Testis (tissue), 3 donors: ENCODE results near the gene LPAR2. TPM values are rescaled to one million over a fixed set of nuclear protein-coding genes. Genes with fewer than 3 reads are reported as not detected.

Experiments
- DNase-seq: peaks from one replicate; pipeline ENCODE4 v3.0.0-alpha.2; 2019
- H3K27ac ChIP-seq, 2 donors: fragments of 200-600 bp; sonication (generic); one replicate each; pipeline ENCODE4 v1.5.1; 2019
- H3K27me3 ChIP-seq: fragments of 200-600 bp; sonication (generic); one replicate; pipeline ENCODE4 v1.5.1; 2019
- H3K36me3 ChIP-seq: fragments of 200-600 bp; sonication (generic); one replicate; pipeline ENCODE4 v1.5.1; 2017; ENCODE audit warnings: low read depth; ENCODE audit errors: missing control alignments
- H3K4me1 ChIP-seq: fragments of 200-600 bp; sonication (generic); one replicate; pipeline ENCODE4 v1.5.1; 2019
- H3K4me3 ChIP-seq, 2 donors: fragments of 200-600 bp; sonication (generic); one replicate each; pipeline ENCODE4 v1.5.1; 2017 to 2019
- H3K9me3 ChIP-seq: fragments of 200-600 bp; sonication (generic); one replicate; pipeline ENCODE4 v1.5.1; 2017
- CTCF ChIP-seq, 3 experiments: fragments of 450-650 bp in 2 of 3; fragments of 200-600 bp in 1 of 3; sonication (generic) in 1 of 3; IDR thresholded peaks; one replicate each; pipeline ENCODE4 v1.5.1; 2016 to 2019; ENCODE audit warnings: antibody characterized with exemption in 3 of 3, mild to moderate bottlenecking in 2 of 3, moderate library complexity in 1 of 3
- POLR2A ChIP-seq: fragments of 450-650 bp; IDR thresholded peaks from one replicate; pipeline ENCODE4 v1.6.1; 2017; ENCODE audit warnings: antibody characterized with exemption, mild to moderate bottlenecking, moderate library complexity
- WGBS, 2 donors: methylation state at CpG; one replicate each; pipeline ENCODE4 v1.1.5; 2018; 5-methylcytosine and 5-hydroxymethylcytosine counted together
- intact Hi-C: fragments of 100-400 bp; cut with DNase I; formaldehyde crosslinking; loops from one replicate; pipeline ENCODE4 v1.15.1; 2023; ENCODE audit warnings: low total_unique reads
- polyA plus RNA-seq: library from polyadenylated mRNA; stranded (reverse); fragments of 350-450 nt; fragmentation: Illumina TruSeq; extraction: RNeasy Lipid Tissue Mini Kit (QIAGEN cat#74804); gene quantifications from one replicate; pipeline ENCODE4 v1.2.3, GENCODE V29; 2014; ENCODE audit warnings: low read depth, low replicate concordance; ENCODE audit not compliant: insufficient read depth
- total RNA-seq, 2 donors: library from RNA; depleted of rRNA; stranded (reverse); fragments of >200 nt; gene quantifications; one replicate each; pipeline ENCODE4 v1.2.3, GENCODE V29; 2016

Gene LPAR2
- total and polyA plus RNA-seq, 3 donors from 2014 or later: 73.9 to 224 (median 181) TPM

GRCh38 chr19:19581391-19581790 is 46.6 kb downstream of the LPAR2 start:
- WGBS, 2 donors: 95 to 97% methylated on average over 13 of the region's 13 CpGs
- H3K4me1 ChIP-seq: no peaks in the 10 kb centered on the region
- TF ChIP-seq CTCF (IDR thresholded peaks at IDR 0.05): no peak
- TF ChIP-seq POLR2A: no peak
- H3K27me3 ChIP-seq: no peaks in the 10 kb centered on the region
- no peak overlapping the region for H3K4me3 ChIP-seq
- no peaks in the 10 kb centered on the region for H3K9me3 ChIP-seq
- H3K36me3 ChIP-seq: no peaks in the 10 kb centered on the region
- DNase-seq: no peak
- H3K27ac ChIP-seq: no peak overlapping the region
- intact Hi-C loops: no loop called here

DNA sequence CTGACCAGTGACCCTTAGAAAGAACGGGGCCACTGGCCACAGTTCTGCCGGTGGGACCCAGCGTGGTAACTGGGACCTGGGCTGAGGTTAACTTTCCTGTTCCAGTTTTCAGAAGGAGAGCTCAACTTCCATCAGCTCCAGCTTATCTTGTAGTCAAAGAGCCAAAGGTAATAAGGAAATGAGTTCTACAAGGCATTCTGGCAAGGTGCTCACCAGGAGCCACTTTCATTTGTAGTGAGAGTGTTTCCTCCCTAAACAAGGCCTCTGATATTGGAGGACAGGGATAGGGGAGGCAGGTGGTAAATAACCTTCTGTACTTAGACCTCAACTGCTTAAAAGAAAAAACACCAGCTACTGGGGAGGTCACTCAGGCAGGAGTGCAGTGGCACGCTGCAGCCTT is 47.6 kb downstream of the LPAR2 start:
- intact Hi-C loops: no loop called here
- H3K27ac ChIP-seq: no peak overlapping the region
- H3K4me3 ChIP-seq: no peak overlapping the region
- H3K27me3 ChIP-seq: no peaks in the 10 kb centered on the region
- no peaks in the 10 kb centered on the region for H3K36me3 ChIP-seq
- WGBS, 2 donors: 91 to 98% methylated on average over 4 of the region's 4 CpGs
- H3K4me1 ChIP-seq: no peaks in the 10 kb centered on the region
- no peak for DNase-seq
- H3K9me3 ChIP-seq: no peaks in the 10 kb centered on the region
- no peak for TF ChIP-seq POLR2A

GRCh38 chr19:19579533-19580361 is 48.3 kb downstream of the LPAR2 start:
- Histone ChIP-seq H3K27me3 (no peaks in the 10 kb centered on the region), H3K9me3 (no peaks in the 10 kb centered on the region), H3K27ac (no peak overlapping the region), H3K36me3 (no peaks in the 10 kb centered on the region), H3K4me3 (no peak overlapping the region), H3K4me1 (no peaks in the 10 kb centered on the region)
- intact Hi-C loops: no loop called here
- TF ChIP-seq CTCF (IDR thresholded peaks at IDR 0.05): no peak
- TF ChIP-seq POLR2A: no peak
- no peak for DNase-seq
- WGBS, 2 donors: 89 to 93% methylated on average over 15 to 25 of the region's 25 CpGs

GRCh38 chr19:19578252-19578651 is 49.8 kb downstream of the LPAR2 start:
- WGBS, 2 donors: 85 to 88% methylated on average over 6 of the region's 6 CpGs

DNA sequence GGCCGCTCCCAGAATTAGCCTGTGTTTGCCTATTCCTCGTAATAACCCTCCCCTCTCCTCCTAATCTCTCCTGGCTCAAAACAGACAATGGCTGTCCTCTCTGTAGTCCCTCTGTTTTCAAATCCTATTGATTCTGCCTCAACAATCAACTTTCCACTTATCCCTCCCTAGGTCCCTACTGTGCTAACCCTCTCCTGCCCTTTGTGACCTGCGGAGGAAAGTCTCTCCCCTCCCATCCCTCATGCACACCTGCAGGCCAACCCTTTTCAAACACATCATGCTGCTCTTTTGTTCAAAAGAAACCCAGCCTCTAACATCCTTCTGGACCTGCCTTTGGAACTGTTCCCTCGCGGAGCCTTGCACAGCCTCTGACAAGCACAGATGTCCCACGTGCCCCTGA is 52.6 kb downstream of the LPAR2 start:
- Histone ChIP-seq H3K4me3 (no peak overlapping the region), H3K4me1 (no peaks in the 10 kb centered on the region), H3K9me3 (no peaks in the 10 kb centered on the region), H3K36me3 (no peaks in the 10 kb centered on the region), H3K27ac (no peak overlapping the region), H3K27me3 (no peaks in the 10 kb centered on the region)
- 81 to 83% methylated on average over 6 of the region's 6 CpGs for WGBS, 2 donors
- no peak for TF ChIP-seq CTCF (IDR thresholded peaks at IDR 0.05)
- TF ChIP-seq POLR2A: no peak
- no peak for DNase-seq
- intact Hi-C loops: no loop called here

More at GRCh38 chr19:19578252-19578651, 49.8 kb downstream of the LPAR2 start:
- H3K9me3 ChIP-seq: no peaks in the 10 kb centered on the region
- H3K27me3 ChIP-seq: no peaks in the 10 kb centered on the region
- H3K36me3 ChIP-seq: no peaks in the 10 kb centered on the region
- TF ChIP-seq CTCF (IDR thresholded peaks at IDR 0.05): no peak
- no peak for TF ChIP-seq POLR2A
- H3K27ac ChIP-seq: no peak overlapping the region
- intact Hi-C loops: no loop called here
- DNase-seq: no peak
- H3K4me1 ChIP-seq: no peaks in the 10 kb centered on the region
- no peak overlapping the region for H3K4me3 ChIP-seq

Other genes starting within 250 kb of the LPAR2 start
- gene GATAD2A, start 222.5 kb downstream of the LPAR2 start, total RNA-seq: 100 to 1,000 TPM; 163 to 197 TPM
- 109 TPM for gene GATAD2A, start 222.5 kb downstream of the LPAR2 start, polyA plus RNA-seq
- 100 to 1,000 TPM; 117 to 722 TPM for gene TSSK6, start 112.7 kb downstream of the LPAR2 start, total RNA-seq
- gene TSSK6, start 112.7 kb downstream of the LPAR2 start, polyA plus RNA-seq: 125 TPM
- 100 to 1,000 TPM; 210 to 283 TPM for gene NDUFA13, start 112.0 kb downstream of the LPAR2 start, total RNA-seq
- gene NDUFA13, start 112.0 kb downstream of the LPAR2 start, polyA plus RNA-seq: 260 TPM
- gene YJEFN3, start 99.3 kb downstream of the LPAR2 start, total RNA-seq: 10 to 100 TPM; 29.3 to 49.1 TPM
- gene YJEFN3, start 99.3 kb downstream of the LPAR2 start, polyA plus RNA-seq: 24.2 TPM
- gene CILP2, start 90.0 kb downstream of the LPAR2 start, total RNA-seq: 1 to 10 TPM; 5.6 to 9.5 TPM
- gene CILP2, start 90.0 kb downstream of the LPAR2 start, polyA plus RNA-seq: 10.0 TPM
- gene PBX4, start 9.5 kb downstream of the LPAR2 start, total RNA-seq: 10 to 100 TPM; 16.2 to 28.3 TPM
- gene PBX4, start 9.5 kb downstream of the LPAR2 start, polyA plus RNA-seq: 18.0 TPM
- 10 to 100 TPM; 13.4 to 15.2 TPM for gene GMIP, start 15.4 kb upstream of the LPAR2 start, total RNA-seq
- 8.8 TPM for gene GMIP, start 15.4 kb upstream of the LPAR2 start, polyA plus RNA-seq
- 100 to 1,000 TPM; 292 to 360 TPM for gene ATP13A1, start 35.5 kb upstream of the LPAR2 start, total RNA-seq
- gene ATP13A1, start 35.5 kb upstream of the LPAR2 start, polyA plus RNA-seq: 64.1 TPM
- 10 to 100 TPM in 1 of 2 donors, 1 to 10 TPM in 1; 9.2 to 12.0 TPM for gene ZNF101, start 40.6 kb upstream of the LPAR2 start, total RNA-seq
- 15.6 TPM for gene ZNF101, start 40.6 kb upstream of the LPAR2 start, polyA plus RNA-seq
- gene ZNF14, start 104.9 kb upstream of the LPAR2 start, total RNA-seq: 10 to 100 TPM; 10.7 to 12.1 TPM
- gene ZNF14, start 104.9 kb upstream of the LPAR2 start, polyA plus RNA-seq: 3.0 TPM
- 10 to 100 TPM; 28.9 to 39.4 TPM for gene ZNF506, start 193.5 kb upstream of the LPAR2 start, total RNA-seq
- 12.5 TPM for gene ZNF506, start 193.5 kb upstream of the LPAR2 start, polyA plus RNA-seq
- gene ZNF253, start 237.7 kb upstream of the LPAR2 start, total RNA-seq: 10 to 100 TPM; 10.2 to 15.3 TPM
- 4.1 TPM for gene ZNF253, start 237.7 kb upstream of the LPAR2 start, polyA plus RNA-seq